Lower lobe of right lung (tissue), 2 donors: ENCODE measurements around the gene TRANK1. TPM values are rescaled to one million over a fixed set of nuclear protein-coding genes. Genes with fewer than 3 reads are reported as not detected.

Source experiments
- ATAC-seq, 2 donors: fragments of 200-7000 bp; cut with Tn5 transposase; one replicate each; pipeline ENCODE4 v1.9.1; 2020 to 2022; ENCODE audit warnings: mild to moderate bottlenecking in 2 of 2, moderate library complexity in 2 of 2
- DNase-seq: peaks from one replicate; pipeline ENCODE4 v3.0.0-alpha.2; 2020
- H3K27ac ChIP-seq: fragments of 200-600 bp; one replicate; pipeline ENCODE4 v1.8.0; 2022
- H3K27me3 ChIP-seq: fragments of 200-600 bp; one replicate; pipeline ENCODE4 v1.8.0; 2022; ENCODE audit warnings: low read depth
- H3K36me3 ChIP-seq: fragments of 200-600 bp; one replicate; pipeline ENCODE4 v1.8.0; 2022; ENCODE audit warnings: mild to moderate bottlenecking
- H3K4me1 ChIP-seq: fragments of 200-600 bp; one replicate; pipeline ENCODE4 v1.8.0; 2022
- H3K4me3 ChIP-seq: fragments of 200-600 bp; one replicate; pipeline ENCODE4 v1.8.0; 2022; ENCODE audit warnings: mild to moderate bottlenecking
- H3K9me3 ChIP-seq: fragments of 200-600 bp; one replicate; pipeline ENCODE4 v1.8.0; 2022
- intact Hi-C: fragments of 100-400 bp; cut with DNase I; formaldehyde crosslinking; loops from one replicate; pipeline ENCODE4 v1.11.0; 2022
- total RNA-seq: library from RNA; stranded (reverse); fragmentation: NEBNext Ultra II Directional; extraction: Animal tissue kit (Norgen Biotek cat#: 25700); gene quantifications from one replicate; pipeline ENCODE4 v1.2.1, GENCODE V29; 2021
- TF ChIP-seq, protein P1 (sequence below): fragments of 200-600 bp; IDR thresholded peaks from one replicate; pipeline ENCODE4 v1.8.0; 2022; ENCODE audit warnings: antibody characterized with exemption, mild to moderate bottlenecking
- donor health status: DM: no; HTN: yes; CAD: no; lungs with severe emphysema.

Gene TRANK1
- total RNA-seq, 1 donor from 2014 or later: 36.9 TPM

- peaks cover 26% of the 10 kb centered on the region for H3K36me3 ChIP-seq
- H3K27me3 ChIP-seq: no peaks in the 10 kb centered on the region
- H3K27ac ChIP-seq: no peak overlapping the region
- intact Hi-C loops: loop anchor here (10.0 kb wide), 1 partner anchor 133 kb away; no protein-coding TSS in a partner anchor
- H3K4me1 ChIP-seq: no peaks in the 10 kb centered on the region
- no peak for ATAC-seq
- H3K9me3 ChIP-seq: no peaks in the 10 kb centered on the region
- DNase-seq: no peak
- TF ChIP-seq, protein P1, sequence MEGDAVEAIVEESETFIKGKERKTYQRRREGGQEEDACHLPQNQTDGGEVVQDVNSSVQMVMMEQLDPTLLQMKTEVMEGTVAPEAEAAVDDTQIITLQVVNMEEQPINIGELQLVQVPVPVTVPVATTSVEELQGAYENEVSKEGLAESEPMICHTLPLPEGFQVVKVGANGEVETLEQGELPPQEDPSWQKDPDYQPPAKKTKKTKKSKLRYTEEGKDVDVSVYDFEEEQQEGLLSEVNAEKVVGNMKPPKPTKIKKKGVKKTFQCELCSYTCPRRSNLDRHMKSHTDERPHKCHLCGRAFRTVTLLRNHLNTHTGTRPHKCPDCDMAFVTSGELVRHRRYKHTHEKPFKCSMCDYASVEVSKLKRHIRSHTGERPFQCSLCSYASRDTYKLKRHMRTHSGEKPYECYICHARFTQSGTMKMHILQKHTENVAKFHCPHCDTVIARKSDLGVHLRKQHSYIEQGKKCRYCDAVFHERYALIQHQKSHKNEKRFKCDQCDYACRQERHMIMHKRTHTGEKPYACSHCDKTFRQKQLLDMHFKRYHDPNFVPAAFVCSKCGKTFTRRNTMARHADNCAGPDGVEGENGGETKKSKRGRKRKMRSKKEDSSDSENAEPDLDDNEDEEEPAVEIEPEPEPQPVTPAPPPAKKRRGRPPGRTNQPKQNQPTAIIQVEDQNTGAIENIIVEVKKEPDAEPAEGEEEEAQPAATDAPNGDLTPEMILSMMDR: no peak
- H3K4me3 ChIP-seq: no peak overlapping the region
These were observed 77.0 kb downstream of the TRANK1 start for GRCh38 chr3:36867810-36868209.

GRCh38 chr3:36866368-36866767, 78.5 kb downstream of the TRANK1 start:
- peaks cover 34% of the 10 kb centered on the region for H3K36me3 ChIP-seq
- DNase-seq (no peak), ATAC-seq (peak in 1 of 2 donors; percentile 39)
- H3K4me3 ChIP-seq: no peak overlapping the region
- no peak overlapping the region for H3K27ac ChIP-seq
- H3K9me3 ChIP-seq: no peaks in the 10 kb centered on the region
- H3K4me1 ChIP-seq: no peaks in the 10 kb centered on the region
- TF ChIP-seq, protein P1: no peak
- H3K27me3 ChIP-seq: no peaks in the 10 kb centered on the region
- intact Hi-C loops: loop anchor here (10.0 kb wide), 1 partner anchor 132 kb away; no protein-coding TSS in a partner anchor

GRCh38 chr3:36864180-36865053, 80.4 kb downstream of the TRANK1 start:
- H3K27ac ChIP-seq: no peak overlapping the region
- TF ChIP-seq, protein P1: no peak
- H3K27me3 ChIP-seq: no peaks in the 10 kb centered on the region
- intact Hi-C loops: loop anchor here (10.0 kb wide), 1 partner anchor 130 kb away; no protein-coding TSS in a partner anchor
- H3K36me3 ChIP-seq: peaks cover 44% of the 10 kb centered on the region
- H3K4me3 ChIP-seq: no peak overlapping the region
- H3K4me1 ChIP-seq: no peaks in the 10 kb centered on the region
- DNase-seq (no peak), ATAC-seq (no peak)
- H3K9me3 ChIP-seq: no peaks in the 10 kb centered on the region

DNA sequence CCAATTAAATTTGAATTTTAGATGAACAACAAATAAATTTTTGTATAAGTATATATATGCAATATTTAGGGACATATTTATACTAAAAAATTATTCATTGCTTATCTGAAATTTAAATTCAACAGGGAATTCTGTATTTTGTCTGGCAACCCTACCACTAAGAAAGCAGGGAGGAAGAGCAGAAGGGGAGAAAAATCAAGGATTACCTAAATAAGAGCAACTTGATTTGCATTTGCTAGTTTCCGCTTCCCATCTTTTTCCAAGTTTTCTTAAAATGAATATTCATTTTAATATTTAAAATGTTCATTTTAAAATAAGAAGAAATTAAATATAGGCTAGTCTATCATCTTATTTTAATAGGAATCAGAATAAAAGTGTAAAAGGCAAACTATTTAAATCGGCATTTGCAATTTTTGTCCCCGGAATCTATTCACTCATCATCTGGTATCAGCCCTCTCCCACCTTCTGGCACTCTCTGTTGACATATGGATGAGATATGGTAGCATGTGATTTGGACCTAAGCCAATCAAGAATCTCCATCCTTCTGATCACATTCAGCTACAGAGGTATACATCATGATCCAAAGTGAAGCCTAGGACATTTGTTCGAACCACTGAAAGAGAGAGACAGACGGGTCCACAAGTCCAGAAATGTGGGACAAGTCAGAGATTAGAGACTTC, 82.6 kb downstream of the TRANK1 start:
- Histone ChIP-seq H3K9me3 (no peaks in the 10 kb centered on the region), H3K27me3 (no peaks in the 10 kb centered on the region), H3K4me3 (no peak overlapping the region), H3K27ac (no peak overlapping the region), H3K4me1 (no peaks in the 10 kb centered on the region), H3K36me3 (peaks cover 66% of the 10 kb centered on the region)
- TF ChIP-seq, protein P1: no peak
- intact Hi-C loops: loop anchor here (10.0 kb wide), 1 partner anchor 127 kb away; no protein-coding TSS in a partner anchor
- DNase-seq: no peak
- ATAC-seq: no peak

DNA sequence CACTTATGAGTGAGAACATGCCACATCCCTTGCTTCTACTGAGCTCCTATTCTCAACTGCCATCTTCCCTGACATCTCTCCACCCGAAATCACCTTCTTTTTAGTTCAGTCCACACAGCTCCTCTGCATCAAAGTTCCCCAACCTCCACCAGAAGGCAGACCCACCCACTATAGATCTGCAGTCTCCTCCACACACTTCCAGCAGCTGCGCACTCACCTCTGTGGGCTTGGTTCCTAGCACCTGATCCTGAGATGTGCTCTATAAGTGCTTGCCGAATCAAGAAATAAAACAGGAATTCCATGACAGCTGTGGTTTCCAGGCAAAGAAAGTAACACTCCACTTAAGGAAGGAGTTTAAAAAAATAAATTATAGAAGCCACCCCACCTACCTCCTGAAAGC, 85.4 kb downstream of the TRANK1 start:
- TF ChIP-seq, protein P1: no peak
- intact Hi-C loops: no loop called here
- Histone ChIP-seq H3K4me1 (no peaks in the 10 kb centered on the region), H3K27me3 (no peaks in the 10 kb centered on the region), H3K27ac (no peak overlapping the region), H3K4me3 (no peak overlapping the region), H3K9me3 (no peaks in the 10 kb centered on the region), H3K36me3 (peaks cover 91% of the 10 kb centered on the region)
- ATAC-seq: no peak
- no peak for DNase-seq
